Activated CD8-positive, alpha-beta memory T cell treated with anti-CD3 and anti-CD28 coated beads for 48 hours (primary cell): ENCODE measurements around the gene TMOD3.

Experiments
- DNase-seq, 3 experiments: peaks; one replicate each; pipeline ENCODE4 v3.0.0-alpha.2; 2020; ENCODE audit warnings: low read depth in 2 of 3, low spot score in 2 of 3

TMOD3 gene

GRCh38 chr15:51907136-51907862 lies 77.8 kb downstream of the TMOD3 start:
- no peak for DNase-seq

- DNase-seq, result no peak
These were observed 78.9 kb downstream of the TMOD3 start for GRCh38 chr15:51908316-51908715.

- DNase-seq, result no peak
These were observed 80.1 kb downstream of the TMOD3 start for GRCh38 chr15:51909584-51909983.

- no peak for DNase-seq
These were observed 83.1 kb downstream of the TMOD3 start for GRCh38 chr15:51912528-51912927.

GRCh38 chr15:51917493-51917892 lies 88.0 kb downstream of the TMOD3 start:
- no peak for DNase-seq

- no peak for DNase-seq
These were observed 95.0 kb downstream of the TMOD3 start for GRCh38 chr15:51924156-51925068.

GRCh38 chr15:51926809-51927208 lies 97.4 kb downstream of the TMOD3 start:
- no peak for DNase-seq

- no peak for DNase-seq
These were observed 101.6 kb downstream of the TMOD3 start for GRCh38 chr15:51931016-51931415.

- DNase-seq, result no peak
These were observed 102.2 kb downstream of the TMOD3 start for GRCh38 chr15:51931638-51932037.

GRCh38 chr15:51932161-51932560 lies 102.7 kb downstream of the TMOD3 start:
- no peak for DNase-seq

- no peak for DNase-seq
These were observed 106.1 kb downstream of the TMOD3 start for GRCh38 chr15:51935466-51936104.

- no peak for DNase-seq
These were observed 106.6 kb downstream of the TMOD3 start for GRCh38 chr15:51936105-51936478.

- no peak for DNase-seq
These were observed 108.8 kb downstream of the TMOD3 start for GRCh38 chr15:51938286-51938685.

- no peak for DNase-seq
These were observed 109.8 kb downstream of the TMOD3 start for GRCh38 chr15:51939216-51939615.

- DNase-seq, result no peak
These were observed 117.7 kb downstream of the TMOD3 start for GRCh38 chr15:51947124-51947523.

- DNase-seq, result no peak
These were observed 123.4 kb downstream of the TMOD3 start for GRCh38 chr15:51952805-51953204.

GRCh38 chr15:51955504-51955903 lies 126.1 kb downstream of the TMOD3 start:
- DNase-seq, result no peak
